ENCODE measurements around the gene DND1.
"Not testable (repeated sequence)": the region's sequence is repeated elsewhere in the genome, so short reads cannot be mapped to it uniquely, and the experiment has no call there.

DND1 gene

DNA sequence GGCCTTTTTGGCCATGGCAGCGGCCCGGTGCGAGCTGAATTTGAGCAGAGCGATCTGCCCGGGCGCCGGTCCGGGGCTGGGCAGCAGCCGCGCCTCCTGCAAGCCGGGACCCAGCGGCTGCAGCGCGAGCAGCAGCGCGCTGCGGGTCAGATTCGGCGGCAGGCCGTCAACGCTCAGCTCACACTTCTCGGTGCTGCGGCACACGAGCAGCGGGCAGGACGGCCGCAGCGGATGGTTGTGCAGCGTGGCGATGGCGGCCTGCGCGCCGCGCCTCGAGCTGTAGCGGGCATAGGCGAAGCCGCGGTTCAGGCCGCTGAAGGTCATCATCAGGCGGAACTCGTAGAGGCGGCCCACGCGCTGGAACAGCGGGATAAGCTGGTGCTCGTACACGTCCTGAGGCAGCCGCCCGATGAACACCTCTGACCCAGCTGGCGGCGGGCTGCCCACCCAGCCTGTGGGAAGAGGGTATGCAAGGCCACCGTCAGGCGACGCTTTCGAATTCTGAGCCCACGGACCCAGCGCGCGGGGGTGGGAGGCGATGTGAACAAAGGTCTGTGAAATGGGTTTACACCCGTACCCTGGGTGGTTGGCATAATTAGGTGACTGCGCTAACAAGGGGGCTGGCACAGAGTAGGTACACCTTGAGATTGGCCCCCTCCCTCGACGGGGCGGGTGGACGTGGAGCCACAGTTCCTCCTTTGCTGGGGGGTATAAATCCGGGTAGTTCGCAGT lies 755 bp downstream of the DND1 start:
- no peak for DNase-seq (ENCODE audit: low read depth)

DNA sequence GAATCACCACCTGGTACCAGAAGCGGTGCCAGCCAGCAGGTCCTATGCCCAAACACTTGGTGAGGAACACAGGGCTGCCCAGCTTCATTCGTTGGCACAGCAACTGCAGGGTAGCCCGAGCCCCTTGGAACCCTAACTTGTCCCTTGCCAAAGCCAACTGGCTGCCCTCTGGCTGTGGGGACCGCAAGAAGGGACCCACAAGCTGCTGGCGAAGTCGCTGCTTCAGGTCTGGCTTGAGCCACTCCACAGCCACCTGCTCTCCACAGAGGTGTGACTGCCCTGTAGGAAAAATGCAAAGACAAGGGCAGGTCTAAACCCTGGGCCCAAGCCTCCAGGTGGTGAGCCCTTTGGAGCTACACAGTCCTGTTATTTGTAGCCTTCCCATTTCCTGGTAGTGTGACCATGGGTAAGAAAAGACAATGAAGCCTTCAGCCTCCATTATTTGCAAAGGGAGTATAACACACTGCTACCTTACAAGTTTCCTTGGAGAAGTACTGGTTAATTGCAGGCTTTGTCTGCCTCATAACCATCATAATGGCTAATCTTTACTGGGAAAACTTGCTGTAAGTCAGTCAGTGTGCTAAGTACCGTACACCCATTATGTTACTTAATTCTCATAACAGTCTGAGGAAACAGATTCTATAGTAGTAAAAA lies 1.8 kb downstream of the DND1 start:
- DNase-seq (ENCODE audit: low read depth) = no peak

DNA sequence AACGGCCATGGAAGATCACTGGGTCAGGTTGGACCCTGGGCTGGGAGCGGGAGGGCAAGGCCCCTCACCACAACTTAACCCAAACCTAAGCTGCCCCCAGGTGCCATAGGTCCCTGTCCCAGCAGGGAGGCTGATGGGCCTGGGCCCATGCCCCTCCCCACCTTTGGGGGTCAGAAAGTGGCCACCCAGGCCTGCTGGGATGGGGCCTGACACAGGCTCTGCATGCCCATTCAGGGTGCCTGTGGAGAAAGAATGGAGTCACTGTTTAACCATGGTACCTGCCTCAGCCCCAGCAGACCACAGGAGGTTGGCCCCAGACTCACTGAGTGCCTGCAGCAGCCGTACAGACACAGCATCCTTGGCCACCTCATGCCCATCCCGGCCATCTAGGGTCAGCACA lies 2.3 kb downstream of the DND1 start:
- DNase-seq (ENCODE audit: low read depth) = not testable (repeated sequence)

DNA sequence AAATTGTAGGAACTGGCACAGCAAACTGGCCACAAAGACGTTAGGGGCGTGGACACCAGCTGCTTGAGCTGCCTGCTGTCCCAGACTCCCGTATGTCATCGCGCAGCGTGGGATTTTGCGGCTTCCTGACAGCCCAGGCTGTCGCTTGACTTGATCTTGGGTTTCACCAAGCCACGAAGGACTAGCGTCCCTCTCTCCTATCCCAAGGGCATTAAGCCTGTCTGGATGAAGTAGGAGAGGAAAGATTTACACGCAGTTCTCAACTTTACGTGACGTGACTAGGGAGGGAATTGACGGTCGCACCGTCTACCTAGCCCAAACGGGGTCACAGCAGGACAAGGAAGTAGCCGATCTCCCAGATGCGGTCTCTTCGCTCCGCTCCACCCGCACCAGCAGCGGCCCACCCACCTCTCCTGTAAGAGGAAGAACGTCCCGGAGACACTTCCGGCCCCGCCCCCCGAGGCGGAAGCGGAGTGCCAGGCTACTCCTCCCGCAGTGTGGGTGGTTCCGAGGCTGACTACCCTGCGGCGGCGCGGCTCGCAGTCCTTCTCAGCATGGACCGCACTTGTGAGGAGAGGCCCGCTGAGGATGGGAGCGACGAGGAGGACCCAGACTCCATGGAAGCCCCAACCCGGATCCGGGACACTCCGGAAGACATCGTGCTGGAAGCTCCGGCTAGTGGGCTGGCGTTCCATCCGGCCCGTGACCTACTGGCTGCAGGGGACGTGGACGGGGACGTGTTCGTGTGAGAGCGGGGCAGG lies 8.8 kb downstream of the DND1 start, which contains the start of gene WDR55:
Gene WDR55, plus strand, starts transcription at position 546 of the 761 bp plus-strand sequence. Its CDS starts 9 bp downstream, at position 555.
- DNase-seq (ENCODE audit: low read depth) = peak; percentile 93

DNA sequence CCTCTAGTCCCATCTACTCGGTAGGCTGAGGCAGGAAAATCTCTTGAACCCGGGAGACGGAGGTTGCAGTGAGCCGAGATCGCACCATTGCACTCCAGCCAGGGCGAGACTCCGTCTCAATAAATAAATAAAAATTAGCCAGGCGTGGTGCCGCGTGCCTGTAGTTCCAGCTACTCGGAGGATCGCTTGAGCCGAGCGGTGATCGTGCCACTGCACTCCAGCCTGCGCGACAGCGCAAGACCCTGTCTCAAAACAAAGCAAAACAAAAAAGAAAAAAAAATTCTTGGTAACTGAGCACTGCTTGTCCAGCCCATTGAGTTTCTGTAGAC lies 9.4 kb downstream of the DND1 start:
- DNase-seq (ENCODE audit: low read depth) = no peak

DNA sequence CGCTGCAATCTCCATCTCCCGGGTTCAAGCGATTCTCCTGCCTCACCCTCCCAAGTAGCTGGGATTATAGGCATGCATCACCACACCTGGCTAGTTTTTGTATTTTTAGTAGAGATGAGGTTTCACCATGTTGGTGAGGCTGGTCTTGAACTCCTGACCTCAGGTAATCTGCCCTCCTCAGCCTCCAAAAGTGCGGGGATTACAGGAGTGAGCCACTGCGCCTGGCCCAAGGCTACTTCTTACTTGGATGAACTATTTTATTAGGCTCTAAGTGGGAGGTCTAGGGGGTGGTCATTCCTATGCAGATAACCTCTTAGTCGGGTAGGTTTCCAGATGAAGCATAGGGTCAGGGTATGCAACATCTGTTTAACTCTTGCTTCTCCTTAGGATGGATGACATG lies 13.0 kb downstream of the DND1 start:
- not testable (repeated sequence) for DNase-seq (ENCODE audit: low read depth)

DNA sequence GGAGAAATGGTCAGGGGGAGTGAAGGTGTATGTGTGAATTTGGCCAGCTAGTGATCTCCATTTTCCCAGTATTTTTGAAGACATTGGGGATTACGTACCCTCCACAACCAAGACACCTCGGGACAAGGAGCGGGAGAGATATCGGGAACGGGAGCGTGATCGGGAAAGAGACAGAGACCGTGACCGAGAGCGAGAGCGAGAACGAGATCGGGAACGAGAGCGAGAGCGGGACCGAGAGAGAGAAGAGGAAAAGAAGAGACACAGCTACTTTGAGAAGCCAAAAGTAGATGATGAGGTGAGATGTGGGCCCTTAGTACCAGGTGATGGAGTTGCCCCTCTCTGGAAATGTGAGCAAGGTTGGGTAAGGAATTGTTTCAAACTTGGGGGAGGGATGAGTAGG lies 14.5 kb downstream of the DND1 start:
- DNase-seq (ENCODE audit: low read depth) = no peak

DNA sequence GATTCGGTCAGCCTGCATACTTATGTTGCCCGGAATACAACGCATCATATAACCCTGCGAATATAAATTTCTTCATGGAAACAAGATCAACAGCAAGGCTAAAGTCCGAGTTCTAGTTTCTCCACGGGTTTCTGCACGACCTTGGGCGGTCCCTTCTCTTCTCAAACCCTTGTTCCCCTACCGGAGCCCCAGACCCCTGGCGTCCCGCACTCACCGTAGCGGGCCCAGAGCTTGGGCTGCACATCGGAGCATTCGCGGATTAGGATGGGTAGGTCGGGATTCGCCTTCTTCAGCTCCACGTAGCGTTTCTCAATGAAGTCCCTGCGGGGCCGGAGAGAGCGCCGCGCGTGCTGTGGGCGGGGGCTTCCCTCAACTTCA lies 26.3 kb downstream of the DND1 start:
- no peak for DNase-seq (ENCODE audit: low read depth)

DNA sequence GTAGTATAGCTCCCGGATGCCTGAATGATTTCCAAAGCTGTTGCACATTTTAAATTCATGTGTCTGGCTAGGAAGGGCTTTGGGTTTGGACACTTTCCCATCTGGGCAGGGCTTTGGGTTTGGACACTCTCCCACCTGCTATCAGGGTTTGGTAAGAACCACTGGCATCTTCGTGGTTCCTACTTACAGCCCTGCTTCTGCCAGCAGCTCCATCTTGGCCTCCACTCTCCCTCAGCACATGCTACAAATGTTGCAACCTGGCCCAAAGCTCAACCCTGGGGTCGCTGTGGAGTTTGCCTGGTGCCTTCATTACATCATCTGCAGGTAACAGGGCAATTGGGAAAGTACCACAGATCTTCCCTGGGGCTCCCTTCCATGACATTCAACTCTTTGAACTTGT lies 30.7 kb downstream of the DND1 start:
- DNase-seq (ENCODE audit: low read depth) = no peak

DNA sequence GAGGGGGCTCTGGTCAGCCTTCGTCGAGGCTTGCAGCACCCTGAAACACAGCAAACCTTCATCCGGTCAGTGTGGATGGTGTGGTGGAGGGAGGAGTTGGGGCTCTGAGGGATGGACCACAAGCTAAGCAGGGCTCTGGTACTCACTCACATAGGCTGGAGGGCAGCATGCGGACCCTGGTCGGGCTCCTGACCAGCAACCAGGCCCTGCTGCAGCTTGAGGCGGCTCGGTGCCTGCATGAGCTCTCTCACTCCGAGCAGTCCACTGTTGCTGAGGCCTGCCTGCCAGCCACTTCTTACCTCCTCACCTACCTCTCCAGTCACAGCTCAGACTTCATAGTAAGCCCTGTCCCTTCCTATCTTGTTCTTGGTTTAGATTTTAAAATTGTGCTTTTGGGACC lies 31.7 kb downstream of the DND1 start:
- no peak for DNase-seq (ENCODE audit: low read depth)

DNA sequence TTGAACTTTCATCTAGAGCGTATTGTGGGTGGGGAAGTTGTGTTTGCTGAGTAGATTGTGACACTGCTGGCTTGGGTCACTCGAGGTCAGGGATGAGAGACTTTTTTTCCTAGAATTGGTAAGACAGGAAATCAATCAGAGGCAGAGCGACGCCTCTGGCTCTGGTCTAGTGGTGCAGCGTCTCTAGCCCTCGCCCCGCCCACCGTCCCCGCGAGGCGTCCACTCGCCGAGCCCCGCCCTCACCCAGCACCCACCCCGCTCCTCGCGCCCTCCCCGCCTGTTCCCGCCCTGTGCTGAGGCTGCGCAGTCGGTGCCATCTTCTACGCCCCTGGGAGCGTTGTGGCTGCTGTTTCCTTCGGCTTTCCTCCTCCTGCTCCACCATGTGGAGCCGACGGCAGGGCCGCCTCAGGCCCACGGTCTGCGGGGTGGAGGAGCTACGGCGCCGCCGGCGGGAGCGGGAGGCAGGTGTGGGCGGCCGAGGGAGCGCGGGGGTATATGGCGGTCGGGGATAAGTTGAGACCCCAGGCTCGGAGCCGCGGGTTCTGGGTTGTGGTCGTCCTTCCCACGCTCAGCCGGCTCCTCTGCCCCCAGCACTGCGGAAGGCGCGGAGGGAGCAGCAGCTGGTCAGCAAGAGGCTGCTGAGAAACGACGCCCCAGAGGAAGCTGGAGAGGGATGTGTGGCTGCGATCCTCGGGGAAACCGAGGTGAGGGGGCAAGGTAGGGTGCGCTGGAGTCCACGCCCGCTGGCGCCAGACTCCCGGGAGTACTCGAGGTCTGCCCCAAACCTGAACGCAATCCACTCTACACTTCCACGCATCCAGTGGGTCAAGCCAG lies 34.0 kb downstream of the DND1 start, which contains the start of gene TMCO6:
Gene TMCO6, plus strand, starts transcription at position 304 of the 834 bp plus-strand sequence. Its CDS starts 77 bp downstream, at position 381.
- DNase-seq (ENCODE audit: low read depth) = peak; percentile 94

DNA sequence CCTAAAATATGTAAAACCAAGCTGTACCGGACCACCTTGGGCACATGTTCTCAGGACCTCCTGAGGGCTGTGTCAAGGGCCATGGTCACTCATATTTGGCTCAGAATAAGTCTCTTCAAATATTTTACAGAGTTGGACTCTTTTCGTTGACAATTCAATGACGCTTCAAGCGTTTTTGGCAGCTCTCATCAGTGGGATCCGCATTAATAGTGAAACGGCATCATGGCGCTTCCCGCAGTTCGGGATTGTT lies 34.6 kb downstream of the DND1 start:
- DNase-seq (ENCODE audit: low read depth) = not testable (repeated sequence)

DNA sequence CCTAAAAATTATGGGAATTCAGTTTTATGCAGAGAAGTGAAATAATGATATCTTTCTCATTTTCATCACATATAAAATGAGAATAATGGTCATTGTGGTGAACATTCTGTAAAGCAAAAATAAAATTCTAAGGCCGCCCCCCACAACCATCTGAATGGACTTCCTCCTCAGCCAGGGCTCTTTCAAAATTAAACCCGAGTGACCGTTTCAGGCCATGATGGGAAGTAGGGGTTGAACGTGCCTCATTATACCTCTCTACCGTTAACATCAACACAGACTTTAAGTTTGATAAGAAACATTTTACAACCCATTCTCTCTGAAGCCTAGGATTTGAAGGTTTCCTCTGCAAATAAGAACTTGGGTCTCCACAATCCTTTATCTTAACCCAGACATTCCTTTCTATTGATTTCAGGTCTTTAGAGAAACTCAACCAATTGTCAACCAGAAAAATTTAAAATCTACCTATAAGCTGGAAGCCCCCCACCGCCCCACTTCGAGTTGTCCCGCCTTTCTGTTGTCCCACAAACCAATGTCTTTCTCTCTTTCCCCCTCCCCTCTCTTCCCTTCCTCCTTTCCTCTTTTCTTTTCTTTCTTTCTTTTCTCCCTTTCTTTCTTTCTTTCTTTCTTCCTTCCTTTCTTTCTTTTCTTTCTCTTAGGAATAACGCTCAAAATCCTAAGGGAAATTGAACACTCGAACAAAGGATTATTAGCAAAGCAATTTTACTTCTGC lies 35.8 kb downstream of the DND1 start:
- DNase-seq (ENCODE audit: low read depth) = no peak

DNA sequence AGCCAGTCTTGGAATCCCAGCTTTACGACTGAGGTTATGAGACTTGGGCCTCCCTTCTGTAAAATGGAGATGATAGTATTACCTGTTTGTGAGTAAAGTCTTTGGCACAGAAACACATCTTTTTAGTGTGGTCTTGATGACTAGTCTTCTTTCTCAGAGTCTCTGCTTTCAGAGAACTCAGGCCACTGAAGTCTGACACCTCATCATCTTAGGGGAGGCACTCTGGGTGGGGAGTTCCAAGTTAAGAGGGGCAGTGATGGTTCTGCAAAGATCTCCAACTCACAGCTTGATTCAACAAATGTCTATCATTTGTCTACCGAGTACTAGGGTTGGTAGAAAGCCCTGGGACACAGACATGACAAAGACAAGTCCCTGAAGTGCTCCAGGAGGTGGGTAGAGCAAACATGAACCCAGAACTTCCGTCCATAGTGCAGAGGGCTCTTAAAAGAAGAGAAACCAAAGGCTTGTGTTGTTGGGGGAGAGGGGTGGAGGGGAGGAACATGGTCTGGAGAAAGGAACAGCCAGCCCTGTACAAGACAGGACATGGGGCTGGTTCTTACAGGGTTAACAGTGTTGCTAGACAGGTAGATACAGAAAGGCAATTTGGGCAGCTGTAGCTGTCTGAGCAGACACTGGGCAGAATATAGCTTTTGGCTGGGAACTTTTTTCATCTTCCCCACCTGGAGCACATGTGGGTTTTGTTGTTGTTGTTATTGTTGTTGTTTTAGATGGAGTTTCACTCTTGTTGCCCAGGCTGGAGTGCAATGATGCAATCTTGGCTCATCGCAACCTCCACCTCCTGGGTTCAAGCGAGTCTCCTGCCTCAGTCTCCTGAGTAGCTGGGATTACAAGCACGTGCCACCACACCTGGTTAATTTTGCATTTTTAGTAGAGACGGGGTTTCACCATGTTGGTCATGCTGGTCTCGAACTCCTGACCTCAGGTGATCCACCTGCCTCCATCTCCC lies 37.8 kb downstream of the DND1 start:
- DNase-seq (ENCODE audit: low read depth) = no peak

DNA sequence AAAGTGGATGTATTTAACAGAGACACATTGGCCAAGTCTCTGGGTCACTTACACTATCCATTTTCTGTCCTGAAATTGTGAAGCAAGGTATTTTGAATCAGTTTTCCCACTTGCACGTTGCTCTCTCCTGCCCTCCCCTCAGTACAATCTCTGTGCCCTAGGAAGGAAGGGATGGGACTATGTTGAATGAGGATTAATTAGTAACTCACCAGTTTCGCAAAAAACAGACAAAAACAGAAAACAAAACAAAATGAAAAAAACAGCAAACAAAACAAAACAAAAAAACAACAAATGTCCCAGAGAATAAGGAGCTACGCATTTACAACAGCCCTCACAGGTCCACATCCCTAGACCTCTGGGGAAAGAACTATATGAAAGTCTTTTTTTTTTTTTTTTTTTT lies 39.3 kb downstream of the DND1 start:
- no peak for DNase-seq (ENCODE audit: low read depth)

DNA sequence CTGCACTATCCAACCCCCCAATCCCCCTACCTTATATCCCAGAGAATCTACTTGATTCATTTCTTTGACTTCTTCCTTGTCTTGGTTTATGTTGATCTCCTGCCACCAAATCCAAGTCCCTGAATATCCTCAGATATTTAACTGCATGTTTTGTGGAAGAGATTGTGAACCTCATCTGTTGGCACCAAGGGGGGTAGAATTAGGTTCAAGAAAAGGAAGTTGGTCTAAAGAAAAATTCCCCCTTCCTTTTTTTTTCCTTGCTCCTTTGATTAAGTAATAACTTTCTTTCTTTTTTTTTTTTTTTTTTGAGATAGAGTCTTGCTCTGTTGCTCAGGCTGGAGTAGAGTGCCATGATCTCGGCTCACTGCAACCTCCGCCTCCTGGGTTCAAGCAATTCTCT lies 39.9 kb downstream of the DND1 start:
- DNase-seq (ENCODE audit: low read depth) = no peak

DNA sequence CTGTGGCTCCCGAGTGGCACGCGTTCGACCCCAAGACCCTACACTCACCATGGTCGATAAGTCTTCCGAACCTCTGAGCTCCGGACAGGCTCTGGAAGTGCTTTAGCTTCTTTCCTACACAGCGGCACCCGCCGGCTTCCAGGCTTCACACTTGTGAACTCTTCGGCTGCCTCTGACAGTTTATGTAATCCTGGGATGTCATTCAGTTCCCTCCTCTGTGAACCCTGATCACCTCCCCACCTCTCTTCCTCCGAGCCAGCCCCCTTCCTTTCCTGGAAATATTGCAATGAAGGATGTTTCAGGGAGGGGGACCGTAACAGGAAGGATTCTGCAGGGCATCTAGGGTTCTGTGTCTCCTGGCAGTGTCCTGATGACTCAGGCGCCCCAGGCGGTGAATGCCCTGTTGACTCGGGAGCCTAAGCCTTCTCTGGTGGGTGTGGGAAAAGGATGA lies 40.3 kb downstream of the DND1 start, which contains the start of gene CD14:
Gene CD14, minus strand, starts transcription at position 155 of the 451 bp plus-strand sequence. Its CDS starts 104 bp downstream, at position 51.
- no peak for DNase-seq (ENCODE audit: low read depth)

DNA sequence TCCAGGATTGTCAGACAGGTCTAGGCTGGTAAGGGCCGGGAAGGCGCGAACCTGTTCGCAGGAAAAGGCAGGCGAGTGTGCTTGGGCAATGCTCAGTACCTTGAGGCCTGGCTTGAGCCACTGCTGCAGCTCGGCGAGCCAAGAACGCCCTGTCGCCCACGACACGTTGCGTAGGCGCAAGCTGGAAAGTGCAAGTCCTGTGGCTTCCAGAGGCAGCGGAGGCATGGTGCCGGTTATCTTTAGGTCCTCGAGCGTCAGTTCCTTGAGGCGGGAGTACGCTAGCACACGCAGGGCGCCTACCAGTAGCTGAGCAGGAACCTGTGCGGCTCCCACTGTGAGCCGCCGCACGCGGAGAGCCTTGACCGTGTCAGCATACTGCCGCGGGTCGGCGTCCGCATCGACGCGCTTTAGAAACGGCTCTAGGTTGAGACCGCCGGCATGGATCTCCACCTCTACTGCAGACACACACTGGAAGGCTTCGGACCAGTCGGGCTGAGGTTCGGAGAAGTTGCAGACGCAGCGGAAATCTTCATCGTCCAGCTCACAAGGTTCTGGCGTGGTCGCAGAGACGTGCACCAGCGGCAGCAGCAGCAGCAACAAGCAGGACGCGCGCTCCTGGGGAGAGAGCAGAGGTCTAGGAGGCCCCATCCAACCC lies 40.9 kb downstream of the DND1 start:
- peak; percentile 24 for DNase-seq (ENCODE audit: low read depth)

DNA sequence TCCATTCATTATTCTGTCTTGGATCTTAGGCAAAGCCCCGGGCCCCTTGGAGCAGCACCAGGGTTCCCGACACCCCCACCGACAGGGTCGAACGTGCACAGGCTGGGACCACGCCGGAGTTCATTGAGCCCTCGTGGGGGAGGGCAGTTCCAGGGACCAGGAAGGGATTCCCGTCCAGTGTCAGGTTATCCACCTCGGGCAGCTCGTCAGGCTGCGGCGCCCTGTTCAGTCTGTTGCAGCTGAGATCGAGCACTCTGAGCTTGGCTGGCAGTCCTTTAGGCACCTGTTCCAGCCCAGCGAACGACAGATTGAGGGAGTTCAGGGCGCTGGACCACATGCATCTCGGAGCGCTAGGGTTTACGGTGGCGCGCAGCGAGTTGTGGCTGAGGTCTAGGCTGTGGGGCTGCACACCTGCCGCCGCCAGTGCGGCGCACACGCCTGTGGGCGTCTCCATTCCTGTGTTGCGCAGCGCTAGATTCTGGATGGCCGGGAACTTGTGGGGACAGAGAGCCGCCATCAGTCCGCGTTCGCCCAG lies 41.5 kb downstream of the DND1 start:
- DNase-seq (ENCODE audit: low read depth) = no peak

DNA sequence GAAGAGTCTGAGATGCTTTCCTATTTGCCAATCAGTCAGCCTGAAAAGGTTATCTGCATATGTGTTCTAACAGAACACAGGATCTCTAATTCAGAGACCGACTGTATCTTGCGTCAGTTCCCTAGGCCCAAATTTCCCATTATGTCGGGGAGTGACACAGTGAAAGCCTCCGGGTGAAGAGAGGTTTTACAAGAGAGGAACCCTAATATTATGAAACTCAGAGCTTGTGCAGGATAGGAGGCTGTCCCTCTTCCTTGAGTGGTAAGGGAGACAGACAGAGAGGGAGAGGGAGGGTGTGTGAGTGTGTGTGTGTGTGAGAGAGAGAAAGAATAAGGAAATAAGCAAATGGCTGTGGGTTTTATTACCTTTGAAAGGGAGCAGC lies 42.3 kb downstream of the DND1 start:
- no peak for DNase-seq (ENCODE audit: low read depth)
